KOPT-K1 (cell line): ENCODE measurements around the gene NFRKB.
"Not testable (repeated sequence)": the region's sequence is repeated elsewhere in the genome, so short reads cannot be mapped to it uniquely, and the experiment has no call there.

Source experiments
- H3K27ac ChIP-seq: fragments of 200-600 bp; sonication (generic); 2 replicates; pipeline ENCODE4 v1.5.1; 2016; ENCODE audit warnings: antibody characterized with exemption, mild to moderate bottlenecking, low read depth, low read length; ENCODE audit not compliant: poor library complexity, severe bottlenecking
- H3K36me3 ChIP-seq: fragments of 200-600 bp; sonication (generic); 2 replicates; pipeline ENCODE4 v1.5.1; 2017; ENCODE audit warnings: antibody characterized with exemption, mild to moderate bottlenecking, low read length, moderate library complexity; ENCODE audit not compliant: insufficient read depth
- H3K9me3 ChIP-seq: fragments of 200-600 bp; sonication (generic); 2 replicates; pipeline ENCODE4 v1.5.1; 2017; ENCODE audit warnings: antibody characterized with exemption, low read length, mild to moderate bottlenecking; ENCODE audit not compliant: insufficient read depth, poor library complexity, severe bottlenecking

NFRKB gene

GRCh38 chr11:129922674-129923073, 27.3 kb upstream of the NFRKB start:
- peaks cover 19% of the 10 kb centered on the region for H3K36me3 ChIP-seq
- H3K9me3 ChIP-seq: no peaks in the 10 kb centered on the region
- H3K27ac ChIP-seq: no peak overlapping the region

- H3K36me3 ChIP-seq: peaks cover 39% of the 10 kb centered on the region
- H3K27ac ChIP-seq: no peak overlapping the region
- no peaks in the 10 kb centered on the region for H3K9me3 ChIP-seq
These were observed 23.0 kb upstream of the NFRKB start for GRCh38 chr11:129918361-129918760.

DNA sequence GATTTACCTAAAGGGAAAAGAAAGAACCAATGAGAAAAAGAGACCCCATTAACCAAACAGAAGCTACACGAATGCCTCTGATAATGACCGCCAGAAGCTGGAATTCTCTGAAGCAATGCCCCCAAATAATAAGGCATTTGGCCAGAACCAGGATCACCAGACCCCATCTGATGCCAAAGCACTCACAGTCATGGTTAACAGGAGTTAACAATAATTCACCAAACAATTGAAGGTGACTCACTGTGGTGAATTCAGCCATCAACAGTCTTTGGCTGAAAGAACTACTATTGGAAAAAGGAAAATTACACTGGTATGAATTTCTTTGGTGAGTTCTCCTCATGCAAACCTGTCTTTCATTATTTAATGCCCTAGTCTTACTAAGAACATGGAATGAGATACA, 21.9 kb upstream of the NFRKB start:
- no peak overlapping the region for H3K27ac ChIP-seq
- H3K9me3 ChIP-seq: no peaks in the 10 kb centered on the region
- H3K36me3 ChIP-seq: peaks cover 29% of the 10 kb centered on the region

- Histone ChIP-seq H3K27ac (no peak overlapping the region), H3K9me3 (no peaks in the 10 kb centered on the region), H3K36me3 (peaks cover 50% of the 10 kb centered on the region; the same call in 1 of the 2 replicates)
These were observed 15.9 kb upstream of the NFRKB start for GRCh38 chr11:129911298-129911697.

- no peaks in the 10 kb centered on the region for H3K9me3 ChIP-seq
- peaks cover 50% of the 10 kb centered on the region for H3K36me3 ChIP-seq
- no peak overlapping the region for H3K27ac ChIP-seq
These were observed 15.0 kb upstream of the NFRKB start for GRCh38 chr11:129910360-129910759.

- H3K27ac ChIP-seq: no peak overlapping the region
- H3K9me3 ChIP-seq: no peaks in the 10 kb centered on the region
- peaks cover 39% of the 10 kb centered on the region for H3K36me3 ChIP-seq
These were observed 10.0 kb upstream of the NFRKB start for GRCh38 chr11:129905402-129905801.

DNA sequence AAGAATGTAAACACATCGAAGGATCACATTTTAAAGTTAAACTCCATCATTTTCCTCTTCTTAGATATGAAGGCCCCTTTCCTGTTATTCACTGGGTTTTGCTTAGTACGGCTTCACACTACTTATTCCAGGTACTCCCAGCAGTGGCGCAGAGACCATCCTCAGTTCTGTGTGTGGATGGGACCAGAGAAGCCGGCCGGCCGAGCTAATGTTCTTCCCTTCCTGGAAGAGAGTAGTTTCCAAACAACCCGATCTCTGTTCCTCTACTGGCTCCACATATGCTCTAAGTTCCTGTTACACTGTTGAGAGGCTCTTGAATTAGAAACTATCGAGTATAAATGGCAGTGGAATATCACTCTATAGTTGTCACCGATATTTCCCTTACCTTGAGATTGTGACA, 684 bp upstream of the NFRKB start:
- peaks cover 32% of the 10 kb centered on the region for H3K36me3 ChIP-seq
- H3K27ac ChIP-seq: peak overlapping the region; percentile 71
- H3K9me3 ChIP-seq: no peaks in the 10 kb centered on the region

GRCh38 chr11:129894278-129895125, 876 bp downstream of the NFRKB start:
- Histone ChIP-seq H3K9me3 (no peaks in the 10 kb centered on the region), H3K36me3 (peaks cover 42% of the 10 kb centered on the region), H3K27ac (peak overlapping the region; percentile 71)

- Histone ChIP-seq H3K27ac (no peak overlapping the region), H3K36me3 (peaks cover 91% of the 10 kb centered on the region), H3K9me3 (no peaks in the 10 kb centered on the region)
These were observed 6.9 kb downstream of the NFRKB start for GRCh38 chr11:129888451-129888850.

- Histone ChIP-seq H3K27ac (no peak overlapping the region), H3K9me3 (no peaks in the 10 kb centered on the region)
These were observed 10.0 kb downstream of the NFRKB start for GRCh38 chr11:129885381-129885780.

DNA sequence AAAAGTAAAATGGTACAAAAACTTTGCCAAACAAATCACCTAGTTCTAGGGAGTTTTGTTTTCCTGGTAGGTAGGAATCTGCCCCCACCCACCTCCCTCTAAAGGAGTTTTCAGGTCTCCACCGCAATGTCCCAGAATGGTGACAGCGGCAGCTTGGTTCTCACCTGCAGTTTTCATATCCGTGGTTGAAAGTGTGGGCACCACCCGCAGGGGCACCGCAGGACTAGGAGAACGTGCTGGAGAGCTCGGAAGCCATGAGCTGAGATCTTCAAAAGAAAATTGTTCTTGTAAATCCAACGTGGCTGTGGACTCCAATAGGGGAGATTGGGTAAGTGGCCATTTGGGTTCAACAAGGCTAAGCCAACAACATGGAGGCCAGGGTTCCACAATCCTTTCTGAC, 10.8 kb downstream of the NFRKB start:
- H3K27ac ChIP-seq: no peak overlapping the region
- peaks cover 91% of the 10 kb centered on the region for H3K36me3 ChIP-seq
- no peaks in the 10 kb centered on the region for H3K9me3 ChIP-seq

More at GRCh38 chr11:129885381-129885780, 10.0 kb downstream of the NFRKB start:
- H3K36me3 ChIP-seq: peaks cover 91% of the 10 kb centered on the region

DNA sequence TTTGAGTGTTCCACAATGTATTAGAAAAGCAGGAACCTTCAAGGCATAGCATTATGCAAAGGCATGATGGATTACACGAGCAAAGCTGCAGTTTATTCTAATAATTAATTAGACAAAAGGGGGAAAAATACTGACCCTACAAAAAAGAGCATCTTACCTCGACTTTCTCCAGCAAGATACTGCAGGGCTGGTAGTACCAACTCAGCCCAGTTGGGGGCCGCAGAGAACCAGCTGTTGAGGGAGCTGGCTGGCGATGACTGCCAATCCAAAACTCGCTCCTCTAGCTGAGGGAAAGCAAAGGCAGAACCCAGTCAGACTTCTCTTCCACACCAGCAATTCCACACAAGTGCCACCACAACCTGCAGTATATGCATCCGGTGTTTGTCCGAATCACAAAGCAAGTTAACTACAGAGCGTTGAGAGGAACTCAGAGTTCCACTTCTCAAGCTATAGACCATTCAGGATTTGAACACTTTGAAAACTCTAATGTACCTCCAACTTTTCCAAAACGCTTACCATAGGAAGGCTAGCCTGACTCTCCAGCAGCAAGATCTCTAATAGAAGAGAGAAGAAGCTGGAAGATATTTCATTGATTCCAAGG, 13.7 kb downstream of the NFRKB start:
- no peaks in the 10 kb centered on the region for H3K9me3 ChIP-seq
- no peak overlapping the region for H3K27ac ChIP-seq
- peaks cover 100% of the 10 kb centered on the region for H3K36me3 ChIP-seq

DNA sequence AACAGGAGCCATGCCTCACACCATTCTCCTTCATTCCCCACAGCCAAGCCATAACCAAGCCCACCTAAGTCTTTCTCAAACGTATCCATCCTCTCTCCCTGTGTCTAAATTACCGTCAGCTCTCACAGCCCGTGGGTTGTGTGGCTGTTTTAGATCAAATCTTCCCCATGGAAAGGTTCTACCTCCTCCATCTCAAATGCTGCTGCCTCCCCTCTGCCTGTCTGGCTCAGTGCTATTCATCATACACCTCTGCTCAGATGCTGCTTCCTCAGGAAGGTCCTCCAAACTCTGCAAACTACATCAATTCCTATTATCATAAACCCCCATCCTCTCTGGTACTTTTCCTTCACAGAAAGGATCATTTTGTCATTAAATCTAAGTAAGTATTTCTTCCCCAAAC, 15.1 kb downstream of the NFRKB start:
- H3K36me3 ChIP-seq: peaks cover 100% of the 10 kb centered on the region
- no peaks in the 10 kb centered on the region for H3K9me3 ChIP-seq
- no peak overlapping the region for H3K27ac ChIP-seq

- H3K36me3 ChIP-seq: peaks cover 100% of the 10 kb centered on the region
- H3K9me3 ChIP-seq: no peaks in the 10 kb centered on the region
- H3K27ac ChIP-seq: no peak overlapping the region
These were observed 23.5 kb downstream of the NFRKB start for GRCh38 chr11:129871914-129872313.

DNA sequence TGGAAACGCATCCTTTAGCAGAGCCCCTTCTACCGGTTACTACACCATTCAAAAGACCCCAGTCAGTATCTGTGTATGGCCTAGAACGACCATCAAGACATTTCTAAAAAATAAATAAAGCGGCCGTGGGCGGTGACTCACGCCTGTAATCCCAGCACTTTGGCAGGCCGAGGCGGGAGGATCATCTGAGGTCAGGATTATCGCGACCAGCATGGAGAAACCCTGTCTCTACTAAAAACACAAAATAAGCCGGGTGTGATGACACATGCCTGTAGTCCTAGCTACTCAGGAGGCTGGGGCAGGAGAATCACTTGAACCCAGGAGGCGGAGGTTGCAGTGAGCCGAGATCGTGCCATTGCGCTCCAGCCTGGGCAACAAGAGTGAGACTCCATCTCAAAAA, 26.8 kb downstream of the NFRKB start:
- H3K9me3 ChIP-seq, H3K27ac ChIP-seq: not testable (repeated sequence)
- peaks cover 100% of the 10 kb centered on the region for H3K36me3 ChIP-seq

DNA sequence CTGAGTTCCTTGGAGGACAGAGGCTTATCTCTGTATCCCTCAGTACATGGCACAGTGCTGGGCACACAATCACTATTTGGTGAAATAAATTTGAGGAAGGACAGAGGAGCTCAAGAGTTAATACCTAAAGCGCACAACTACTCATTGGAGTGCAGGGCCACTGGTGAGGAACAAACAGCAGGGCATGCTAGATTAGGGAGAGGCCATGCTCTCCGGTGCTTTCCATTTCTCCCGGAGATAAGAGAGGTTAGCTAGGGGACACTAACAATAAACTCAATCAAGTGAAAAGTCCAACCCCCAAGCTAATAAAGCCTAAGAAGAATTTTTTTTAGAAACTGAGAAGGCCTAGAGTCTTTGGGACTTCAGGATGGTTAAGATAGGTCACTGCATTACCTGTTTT, 29.1 kb downstream of the NFRKB start:
- Histone ChIP-seq H3K9me3 (no peaks in the 10 kb centered on the region), H3K27ac (no peak overlapping the region), H3K36me3 (peaks cover 98% of the 10 kb centered on the region)
